Lung (tissue), 16 donors: ENCODE data around the gene SMURF1. TPM values are rescaled to one million over a fixed set of nuclear protein-coding genes. Genes with fewer than 3 reads are reported as not detected.

Source experiments
- ATAC-seq: fragments of 200-7000 bp; cut with Tn5 transposase; one replicate; pipeline ENCODE4 v1.9.1; 2020; ENCODE audit warnings: moderate number of reproducible peaks; ENCODE audit not compliant: insufficient read depth, low FRiP score
- DNase-seq, 3 donors: peaks; one replicate each; pipeline ENCODE4 v3.0.0-alpha.2; 2013 to 2017
- H3K27ac ChIP-seq, 2 donors: one replicate each; pipeline ENCODE4 v1.5.1; 2013; ENCODE audit warnings: mild to moderate bottlenecking in 2 of 2, moderate library complexity in 2 of 2, control low read depth in 1 of 2, inconsistent platforms in 1 of 2, low read depth in 1 of 2, low read length in 1 of 2
- H3K27me3 ChIP-seq, 3 donors: one replicate each; pipeline ENCODE4 v1.5.1; 2013; ENCODE audit warnings: low read length in 2 of 3; ENCODE audit not compliant: control insufficient read depth in 3 of 3, insufficient read depth in 3 of 3
- H3K36me3 ChIP-seq, 4 donors: one replicate each; pipeline ENCODE4 v1.5.1; 2013; ENCODE audit warnings: low read length in 4 of 4, mild to moderate bottlenecking in 1 of 4, moderate library complexity in 1 of 4; ENCODE audit not compliant: control insufficient read depth in 4 of 4, insufficient read depth in 4 of 4
- H3K4me1 ChIP-seq, 5 donors: one replicate each; pipeline ENCODE4 v1.5.1; 2013; ENCODE audit warnings: low read length in 5 of 5, mild to moderate bottlenecking in 2 of 5, moderate library complexity in 1 of 5; ENCODE audit not compliant: control insufficient read depth in 5 of 5, insufficient read depth in 5 of 5
- H3K4me3 ChIP-seq: one replicate; pipeline ENCODE4 v1.5.1; 2013; ENCODE audit warnings: mild to moderate bottlenecking, control low read depth, moderate library complexity
- H3K9ac ChIP-seq, 2 donors: one replicate each; pipeline ENCODE4 v1.5.1; 2013; ENCODE audit warnings: low read length in 2 of 2, control low read depth in 1 of 2; ENCODE audit not compliant: insufficient read depth in 1 of 2
- H3K9me3 ChIP-seq, 4 donors: one replicate each; pipeline ENCODE4 v1.5.1; 2013; ENCODE audit warnings: low read length in 3 of 4, mild to moderate bottlenecking in 1 of 4, moderate library complexity in 1 of 4; ENCODE audit not compliant: control insufficient read depth in 4 of 4, insufficient read depth in 3 of 4
- CTCF ChIP-seq: IDR thresholded peaks from 2 replicates; pipeline ENCODE4 v1.5.1; 2012; ENCODE audit warnings: mild to moderate bottlenecking; ENCODE audit errors: control extremely low read depth, extremely low read depth
- WGBS, 2 donors: extraction: QIAGEN DNeasy Blood & Tissue Kit; methylation state at CpG; one replicate each; pipeline ENCODE4 v1.1.7; 2013; 5-methylcytosine and 5-hydroxymethylcytosine counted together
- long read RNA-seq, 5 donors: transcript quantifications; one replicate each; lab custom pipeline, GENCODE V29; 2026
- polyA plus RNA-seq, 2 donors: library from polyadenylated mRNA; stranded (reverse); fragments of 200-250 nt; gene quantifications; one replicate each; pipeline ENCODE4 v1.2.1, GENCODE V29; 2013
- total RNA-seq, 2 donors: library from RNA; depleted of rRNA in 1 of 2; stranded (reverse); fragments of >200 nt in 1 of 2; gene quantifications; one replicate each; pipeline ENCODE4 v1.2.1, GENCODE V29; 2014 to 2021
- donor health status: control.
- donor health status: control.
- donor health status: Bipolar disorder and iron deficiency.
- donor health status: healthy.
- donor health status: DM: yes; HTN: yes; CAD: no.

SMURF1 gene
- total RNA-seq = 10 to 100 TPM; 30.6 to 36.4 TPM
- polyA plus RNA-seq = 10 to 100 TPM in 1 of 2 donors, 1 to 10 TPM in 1; 9.0 to 12.4 TPM
- long read RNA-seq, donor 1 = 0 reads
- long read RNA-seq, donor 2 = 0 reads
- long read RNA-seq, donor 3 = 0 reads
- long read RNA-seq, donor 4, full-length matches to known transcripts = 1 of 1 reads
- long read RNA-seq, donor 4, partial matches to known transcripts = 0 of 1 reads
- long read RNA-seq, donor 4, other reads (novel, unspliced or antisense) = 0 of 1 reads
- long read RNA-seq, donor 5, full-length matches to known transcripts = 2 of 2 reads
- long read RNA-seq, donor 5, partial matches to known transcripts = 0 of 2 reads
- long read RNA-seq, donor 5, other reads (novel, unspliced or antisense) = 0 of 2 reads

GRCh38 chr7:99143853-99144672 lies at the start of gene SMURF1:
Gene SMURF1 (minus strand): TSS chr7:99144108. CDS start chr7:99143780, 328 bp downstream.
- Histone ChIP-seq H3K36me3 (no peaks in the 10 kb centered on the region), H3K27ac (peak within 1 kb of the TSS; percentile 91 to 94), H3K9me3 (no peaks in the 10 kb centered on the region), H3K4me1 (peaks cover 3 to 24% (median 5%) of the 10 kb centered on the region in 5 donors), H3K4me3 (peak within 1 kb of the TSS; percentile 77), H3K9ac (peak within 1 kb of the TSS; percentile 41 to 50), H3K27me3 (no peaks in the 10 kb centered on the region)
- DNase-seq (peak; percentile 66 to 85 (median 74)), ATAC-seq (peak; percentile 71)
- no peak for TF ChIP-seq CTCF
- WGBS, 2 donors = 0% methylated on average over 55 to 94 of the region's 94 CpGs

GRCh38 chr7:99191869-99192596 lies 48.1 kb upstream of the SMURF1 start:
- Histone ChIP-seq H3K27ac (no peak overlapping the region), H3K27me3 (no peaks in the 10 kb centered on the region), H3K9me3 (peaks cover 0 to 2% (median 0%) of the 10 kb centered on the region in 4 donors), H3K36me3 (no peaks in the 10 kb centered on the region), H3K9ac (no peak overlapping the region), H3K4me3 (no peak overlapping the region), H3K4me1 (no peaks in the 10 kb centered on the region)
- WGBS, 2 donors = 91 to 95% methylated on average over 5 of the region's 5 CpGs
- TF ChIP-seq CTCF = no peak
- DNase-seq (no peak), ATAC-seq (no peak)

GRCh38 chr7:99190359-99191009 lies 46.6 kb upstream of the SMURF1 start:
- Histone ChIP-seq H3K9me3 (no peaks in the 10 kb centered on the region), H3K4me3 (no peak overlapping the region), H3K9ac (no peak overlapping the region), H3K4me1 (no peaks in the 10 kb centered on the region), H3K27ac (no peak overlapping the region), H3K36me3 (no peaks in the 10 kb centered on the region), H3K27me3 (no peaks in the 10 kb centered on the region)
- no peak for TF ChIP-seq CTCF
- 62 to 76% methylated on average over 7 of the region's 7 CpGs for WGBS, 2 donors
- no peak for DNase-seq
- ATAC-seq = no peak
